Spleen (tissue), 11 donors: Measurements from ENCODE around the gene MAGI2. TPM values are rescaled to one million over a fixed set of nuclear protein-coding genes. Genes with fewer than 3 reads are reported as not detected.

Experiments used
- DNase-seq: peaks from one replicate; pipeline ENCODE4 v3.0.0-alpha.2; 2020
- H3K27ac ChIP-seq, 8 donors: fragments of 200-600 bp; sonication (generic) in 7 of 8; 1 replicate in 4 of 8; 2 replicates in 4 of 8; pipeline versions ENCODE4 v1.5.0 to v1.8.0; 2016 to 2021; ENCODE audit warnings: inconsistent platforms in 4 of 8, mild to moderate bottlenecking in 4 of 8, moderate library complexity in 1 of 8
- H3K27me3 ChIP-seq, 7 donors: fragments of 200-600 bp; sonication (generic) in 6 of 7; replicated peaks in 1 of 7; 1 replicate in 4 of 7; 2 replicates in 3 of 7; pipeline versions ENCODE4 v1.5.0 to v1.8.0; 2016 to 2021; ENCODE audit warnings: inconsistent platforms in 3 of 7, mild to moderate bottlenecking in 1 of 7
- H3K36me3 ChIP-seq, 6 donors: fragments of 200-600 bp; sonication (generic) in 5 of 6; 1 replicate in 4 of 6; 2 replicates in 2 of 6; pipeline versions ENCODE4 v1.5.0 to v1.8.0; 2016 to 2021; ENCODE audit warnings: inconsistent platforms in 2 of 6
- H3K4me1 ChIP-seq, 6 donors: fragments of 200-600 bp; sonication (generic) in 5 of 6; 1 replicate in 3 of 6; 2 replicates in 3 of 6; pipeline versions ENCODE4 v1.5.0 to v1.8.0; 2016 to 2021; ENCODE audit warnings: inconsistent platforms in 3 of 6
- H3K4me3 ChIP-seq, 8 donors: fragments of 200-600 bp; sonication (generic) in 7 of 8; 1 replicate in 4 of 8; 2 replicates in 4 of 8; pipeline versions ENCODE4 v1.5.0 to v1.8.0; 2016 to 2021; ENCODE audit warnings: inconsistent platforms in 4 of 8, mild to moderate bottlenecking in 4 of 8, moderate library complexity in 2 of 8
- H3K9me3 ChIP-seq, 8 donors: fragments of 200-600 bp; sonication (generic) in 7 of 8; 1 replicate in 4 of 8; 2 replicates in 4 of 8; pipeline versions ENCODE4 v1.5.0 to v1.8.0; 2016 to 2021; ENCODE audit warnings: inconsistent platforms in 4 of 8
- POLR2A ChIP-seq, 3 donors: fragments of 450-650 bp; IDR thresholded peaks; one replicate each; pipeline ENCODE4 v1.5.1; 2017; ENCODE audit warnings: antibody characterized with exemption in 3 of 3, mild to moderate bottlenecking in 1 of 3
- POLR2AphosphoS5 ChIP-seq, 3 donors: sonication (generic); formaldehyde crosslinking; IDR thresholded peaks; one replicate each; pipeline ENCODE4 v1.5.1; 2017; ENCODE audit warnings: antibody characterized with exemption in 3 of 3
- WGBS, 5 donors: extraction: QIAGEN DNeasy Blood & Tissue Kit in 3 of 5; methylation state at CpG; one replicate each; pipeline versions ENCODE4 v1.1.5 to v1.1.7; 2013 to 2018; 5-methylcytosine and 5-hydroxymethylcytosine counted together
- intact Hi-C: fragments of 100-400 bp; cut with DNase I; formaldehyde crosslinking; loops from one replicate; pipeline ENCODE4 v1.15.0; 2023; ENCODE audit warnings: low total_unique reads
- polyA plus RNA-seq, 3 donors: library from polyadenylated mRNA; stranded (reverse); fragments of 200-250 nt; gene quantifications; one replicate each; pipeline ENCODE4 v1.2.1, GENCODE V29; 2013
- total RNA-seq, 7 donors: library from RNA; depleted of rRNA in 3 of 7; stranded (reverse); fragments of >200 nt in 3 of 7; fragmentation: NEBNext Ultra II Directional in 4 of 7; extraction: Animal tissue kit (Norgen Biotek cat#: 25700) in 4 of 7; gene quantifications; one replicate each; pipeline versions ENCODE4 v1.1.0 to v1.2.1, GENCODE V29; 2016 to 2021
- TF ChIP-seq, protein P1 (sequence below), 11 experiments: fragments of 200-600 bp in 7 of 11; fragments of 450-650 bp in 4 of 11; sonication (generic) in 4 of 11; IDR thresholded peaks in 8 of 11; conservative IDR thresholded peaks in 3 of 11; 1 replicate in 7 of 11; 2 replicates in 4 of 11; pipeline versions ENCODE4 v1.4.0 to v1.8.0; 2016 to 2021; ENCODE audit warnings: antibody characterized with exemption in 11 of 11, inconsistent platforms in 4 of 11, mild to moderate bottlenecking in 1 of 11
- donor health status: healthy with polysubstance abuse.
- donor health status: DM: no; HTN: no; CAD: no; lungs with moderate emphysema.
- donor health status: DM: no; HTN: no; CAD: no.
- donor health status: Bipolar disorder and iron deficiency.
- donor health status: healthy.
- donor health status: DM: no; HTN: no; CAD: no.
- donor health status: DM: yes; HTN: yes; CAD: no.

MAGI2 gene
- total and polyA plus RNA-seq, 10 donors = 0.74 to 18.1 (median 11.1) TPM

GRCh38 chr7:78197447-78197846 lies 1256.0 kb downstream of the MAGI2 start:
- Histone ChIP-seq H3K36me3 (no peaks in the 10 kb centered on the region), H3K4me3 (no peak overlapping the region), H3K27ac (no peak overlapping the region), H3K4me1 (peaks cover 0 to 4% (median 0%) of the 10 kb centered on the region in 6 donors), H3K9me3 (no peaks in the 10 kb centered on the region), H3K27me3 (no peaks in the 10 kb centered on the region)
- no peak for TF ChIP-seq POLR2A (IDR thresholded peaks at IDR 0.05)
- TF ChIP-seq, protein P1, sequence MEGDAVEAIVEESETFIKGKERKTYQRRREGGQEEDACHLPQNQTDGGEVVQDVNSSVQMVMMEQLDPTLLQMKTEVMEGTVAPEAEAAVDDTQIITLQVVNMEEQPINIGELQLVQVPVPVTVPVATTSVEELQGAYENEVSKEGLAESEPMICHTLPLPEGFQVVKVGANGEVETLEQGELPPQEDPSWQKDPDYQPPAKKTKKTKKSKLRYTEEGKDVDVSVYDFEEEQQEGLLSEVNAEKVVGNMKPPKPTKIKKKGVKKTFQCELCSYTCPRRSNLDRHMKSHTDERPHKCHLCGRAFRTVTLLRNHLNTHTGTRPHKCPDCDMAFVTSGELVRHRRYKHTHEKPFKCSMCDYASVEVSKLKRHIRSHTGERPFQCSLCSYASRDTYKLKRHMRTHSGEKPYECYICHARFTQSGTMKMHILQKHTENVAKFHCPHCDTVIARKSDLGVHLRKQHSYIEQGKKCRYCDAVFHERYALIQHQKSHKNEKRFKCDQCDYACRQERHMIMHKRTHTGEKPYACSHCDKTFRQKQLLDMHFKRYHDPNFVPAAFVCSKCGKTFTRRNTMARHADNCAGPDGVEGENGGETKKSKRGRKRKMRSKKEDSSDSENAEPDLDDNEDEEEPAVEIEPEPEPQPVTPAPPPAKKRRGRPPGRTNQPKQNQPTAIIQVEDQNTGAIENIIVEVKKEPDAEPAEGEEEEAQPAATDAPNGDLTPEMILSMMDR (IDR thresholded peaks at IDR 0.05 in 8 of 11, conservative IDR thresholded peaks at IDR 0.05 in 3 of 11) = no peak
- no peak for TF ChIP-seq POLR2AphosphoS5 (IDR thresholded peaks at IDR 0.05)
- intact Hi-C loops = no loop called here
- DNase-seq = no peak
- 71 to 95% (median 83%) methylated on average over 1 of the region's 1 CpG for WGBS, 5 donors

GRCh38 chr7:78195281-78195680 lies 1258.2 kb downstream of the MAGI2 start:
- Histone ChIP-seq H3K9me3 (no peaks in the 10 kb centered on the region), H3K27ac (no peak overlapping the region), H3K27me3 (no peaks in the 10 kb centered on the region), H3K36me3 (no peaks in the 10 kb centered on the region), H3K4me1 (peaks cover 0 to 4% (median 0%) of the 10 kb centered on the region in 6 donors), H3K4me3 (no peak overlapping the region)
- no peak for TF ChIP-seq POLR2AphosphoS5 (IDR thresholded peaks at IDR 0.05)
- TF ChIP-seq, protein P1 (IDR thresholded peaks at IDR 0.05 in 8 of 11, conservative IDR thresholded peaks at IDR 0.05 in 3 of 11) = no peak
- TF ChIP-seq POLR2A (IDR thresholded peaks at IDR 0.05) = no peak
- intact Hi-C loops = no loop called here
- 66 to 91% (median 81%) methylated on average over 6 of the region's 6 CpGs for WGBS, 5 donors
- DNase-seq = no peak

DNA sequence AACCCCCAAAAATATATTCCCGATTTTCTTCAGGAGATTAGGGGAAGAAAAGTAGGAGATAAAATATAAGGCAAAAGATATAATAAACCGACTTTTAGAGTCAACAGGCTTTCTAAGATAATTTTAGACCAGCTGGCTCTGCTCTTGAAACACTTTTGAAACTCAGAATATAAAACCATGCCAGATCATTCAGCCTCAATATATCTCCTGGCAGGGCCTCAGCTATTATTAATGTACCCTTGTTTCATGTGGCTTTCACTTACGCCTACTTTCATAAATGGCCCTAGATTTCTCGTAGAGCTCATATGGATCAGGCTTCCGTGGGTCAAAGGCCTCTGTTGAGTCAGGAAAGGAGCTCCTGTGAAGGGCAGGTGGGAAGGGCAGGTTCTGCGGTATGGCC lies 1258.9 kb downstream of the MAGI2 start:
- DNase-seq = no peak
- Histone ChIP-seq H3K4me1 (peaks cover 0 to 4% (median 0%) of the 10 kb centered on the region in 6 donors), H3K4me3 (no peak overlapping the region), H3K27me3 (no peaks in the 10 kb centered on the region), H3K36me3 (no peaks in the 10 kb centered on the region), H3K27ac (no peak overlapping the region), H3K9me3 (no peaks in the 10 kb centered on the region)
- TF ChIP-seq POLR2AphosphoS5 (IDR thresholded peaks at IDR 0.05) (no peak), POLR2A (IDR thresholded peaks at IDR 0.05) (no peak)
- TF ChIP-seq, protein P1 (IDR thresholded peaks at IDR 0.05 in 8 of 11, conservative IDR thresholded peaks at IDR 0.05 in 3 of 11) = no peak
- WGBS, 5 donors = 80 to 91% (median 86%) methylated on average over 6 of the region's 6 CpGs
- intact Hi-C loops = no loop called here

- 81 to 87% (median 86%) methylated on average over 9 of the region's 9 CpGs for WGBS, 5 donors
- no peak for TF ChIP-seq POLR2A (IDR thresholded peaks at IDR 0.05)
- TF ChIP-seq, protein P1 (IDR thresholded peaks at IDR 0.05 in 8 of 11, conservative IDR thresholded peaks at IDR 0.05 in 3 of 11) = no peak
- TF ChIP-seq POLR2AphosphoS5 (IDR thresholded peaks at IDR 0.05) = no peak
- H3K9me3 ChIP-seq = no peaks in the 10 kb centered on the region
- H3K27ac ChIP-seq = no peak overlapping the region
- no peaks in the 10 kb centered on the region for H3K27me3 ChIP-seq
- peaks cover 0 to 4% (median 0%) of the 10 kb centered on the region in 6 donors for H3K4me1 ChIP-seq
- H3K4me3 ChIP-seq = no peak overlapping the region
- H3K36me3 ChIP-seq = no peaks in the 10 kb centered on the region
- DNase-seq = no peak
- intact Hi-C loops = no loop called here
Observed at GRCh38 chr7:78191475-78192079, 1261.9 kb downstream of the MAGI2 start.
